Measurements from ENCODE around the gene RPGR. TPM values are rescaled to one million over a fixed set of nuclear protein-coding genes. Genes with fewer than 3 reads are reported as not detected.

Gene RPGR
- total RNA-seq, 1 experiment from 2014 or later, result 10.4 TPM

DNA sequence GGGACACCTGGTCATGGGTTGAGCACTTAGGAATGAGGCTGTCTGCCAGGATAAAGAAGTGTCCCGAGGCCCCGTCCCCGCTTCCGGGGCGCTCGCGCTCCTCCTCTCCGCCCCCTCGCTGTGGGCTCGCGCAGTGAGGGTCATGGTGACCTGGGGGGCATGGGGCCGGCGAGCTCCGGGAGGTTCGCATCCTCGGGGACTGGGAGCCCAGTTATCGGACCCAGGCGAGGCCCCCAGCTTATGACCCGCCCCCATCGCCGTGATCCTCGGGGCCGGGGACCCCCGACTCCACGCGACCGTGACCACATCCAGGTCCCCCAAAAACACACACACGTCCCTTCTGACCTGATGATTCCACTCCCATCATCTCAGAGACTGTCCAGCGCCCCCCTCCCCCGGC is 71.3 kb downstream of the RPGR start:
- TF ChIP-seq, protein P1, sequence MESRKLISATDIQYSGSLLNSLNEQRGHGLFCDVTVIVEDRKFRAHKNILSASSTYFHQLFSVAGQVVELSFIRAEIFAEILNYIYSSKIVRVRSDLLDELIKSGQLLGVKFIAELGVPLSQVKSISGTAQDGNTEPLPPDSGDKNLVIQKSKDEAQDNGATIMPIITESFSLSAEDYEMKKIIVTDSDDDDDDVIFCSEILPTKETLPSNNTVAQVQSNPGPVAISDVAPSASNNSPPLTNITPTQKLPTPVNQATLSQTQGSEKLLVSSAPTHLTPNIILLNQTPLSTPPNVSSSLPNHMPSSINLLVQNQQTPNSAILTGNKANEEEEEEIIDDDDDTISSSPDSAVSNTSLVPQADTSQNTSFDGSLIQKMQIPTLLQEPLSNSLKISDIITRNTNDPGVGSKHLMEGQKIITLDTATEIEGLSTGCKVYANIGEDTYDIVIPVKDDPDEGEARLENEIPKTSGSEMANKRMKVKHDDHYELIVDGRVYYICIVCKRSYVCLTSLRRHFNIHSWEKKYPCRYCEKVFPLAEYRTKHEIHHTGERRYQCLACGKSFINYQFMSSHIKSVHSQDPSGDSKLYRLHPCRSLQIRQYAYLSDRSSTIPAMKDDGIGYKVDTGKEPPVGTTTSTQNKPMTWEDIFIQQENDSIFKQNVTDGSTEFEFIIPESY (IDR thresholded peaks at IDR 0.05; ENCODE audit: extremely low read depth, insufficient replicate concordance, low read length), result no peak
- TF ChIP-seq RAD21 (IDR thresholded peaks at IDR 0.05; ENCODE audit: low read depth) (no peak), POLR2A (IDR thresholded peaks at IDR 0.05; ENCODE audit: borderline replicate concordance, extremely low read depth, insufficient read depth, insufficient read length) (no peak), SP1 (IDR thresholded peaks at IDR 0.05; ENCODE audit: low read depth) (no peak), ZFX (IDR thresholded peaks at IDR 0.05) (no peak), CBX3 (IDR thresholded peaks at IDR 0.05; ENCODE audit: low read depth) (no peak), EZH2phosphoT487 (IDR thresholded peaks at IDR 0.05; ENCODE audit: borderline replicate concordance) (no peak), ATF3 (IDR thresholded peaks at IDR 0.05) (no peak)
- TF ChIP-seq, protein P2, sequence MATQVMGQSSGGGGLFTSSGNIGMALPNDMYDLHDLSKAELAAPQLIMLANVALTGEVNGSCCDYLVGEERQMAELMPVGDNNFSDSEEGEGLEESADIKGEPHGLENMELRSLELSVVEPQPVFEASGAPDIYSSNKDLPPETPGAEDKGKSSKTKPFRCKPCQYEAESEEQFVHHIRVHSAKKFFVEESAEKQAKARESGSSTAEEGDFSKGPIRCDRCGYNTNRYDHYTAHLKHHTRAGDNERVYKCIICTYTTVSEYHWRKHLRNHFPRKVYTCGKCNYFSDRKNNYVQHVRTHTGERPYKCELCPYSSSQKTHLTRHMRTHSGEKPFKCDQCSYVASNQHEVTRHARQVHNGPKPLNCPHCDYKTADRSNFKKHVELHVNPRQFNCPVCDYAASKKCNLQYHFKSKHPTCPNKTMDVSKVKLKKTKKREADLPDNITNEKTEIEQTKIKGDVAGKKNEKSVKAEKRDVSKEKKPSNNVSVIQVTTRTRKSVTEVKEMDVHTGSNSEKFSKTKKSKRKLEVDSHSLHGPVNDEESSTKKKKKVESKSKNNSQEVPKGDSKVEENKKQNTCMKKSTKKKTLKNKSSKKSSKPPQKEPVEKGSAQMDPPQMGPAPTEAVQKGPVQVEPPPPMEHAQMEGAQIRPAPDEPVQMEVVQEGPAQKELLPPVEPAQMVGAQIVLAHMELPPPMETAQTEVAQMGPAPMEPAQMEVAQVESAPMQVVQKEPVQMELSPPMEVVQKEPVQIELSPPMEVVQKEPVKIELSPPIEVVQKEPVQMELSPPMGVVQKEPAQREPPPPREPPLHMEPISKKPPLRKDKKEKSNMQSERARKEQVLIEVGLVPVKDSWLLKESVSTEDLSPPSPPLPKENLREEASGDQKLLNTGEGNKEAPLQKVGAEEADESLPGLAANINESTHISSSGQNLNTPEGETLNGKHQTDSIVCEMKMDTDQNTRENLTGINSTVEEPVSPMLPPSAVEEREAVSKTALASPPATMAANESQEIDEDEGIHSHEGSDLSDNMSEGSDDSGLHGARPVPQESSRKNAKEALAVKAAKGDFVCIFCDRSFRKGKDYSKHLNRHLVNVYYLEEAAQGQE (IDR thresholded peaks at IDR 0.05; ENCODE audit: low read depth), result no peak
- peaks cover 0 to 4% of the 10 kb centered on the region in 2 experiments; a peak in 2 of 4 replicates for H3K4me1 ChIP-seq (ENCODE audit: control insufficient read depth in 1 of 2, insufficient read depth in 2 of 2, low read length in 2 of 2)
- intact Hi-C loops (cut with micrococcal nuclease), result no loop called here
- no peak for DNase-seq (ENCODE audit: low read depth, low spot score)
- no TSS peak for BruUV-seq (replicated peaks)
- no peak overlapping the region for H3K9ac ChIP-seq (ENCODE audit: low read length)
- H3K36me3 ChIP-seq (ENCODE audit: control insufficient read depth in 1 of 2, insufficient read depth in 2 of 2, low read length in 2 of 2), result no peaks in the 10 kb centered on the region
- no peak overlapping the region for H2AFZ ChIP-seq (ENCODE audit: low read depth, low read length, poor library complexity, severe bottlenecking)
- H3K9me3 ChIP-seq (ENCODE audit: control insufficient read depth in 1 of 2, insufficient read depth in 1 of 2, low read depth in 1 of 2, low read length in 2 of 2), result no peaks in the 10 kb centered on the region
- no peaks in the 10 kb centered on the region for H3K27me3 ChIP-seq (ENCODE audit: insufficient read depth, low read length)
- H4K20me1 ChIP-seq (ENCODE audit: insufficient read depth), result no peaks in the 10 kb centered on the region
- H3K4me2 ChIP-seq (ENCODE audit: low read length), result no peak overlapping the region
- ATAC-seq, result no peak
- no peaks in the 10 kb centered on the region for H3K79me2 ChIP-seq (ENCODE audit: insufficient read depth, low read length)
- ChIA-PET POLR2A (no interaction called here), RAD21 (ENCODE audit: low non-redundant PET in 1 of 2, low total read pairs in 2 of 2, uncharacterized antibody in 2 of 2, unreplicated experiment in 2 of 2) (no interaction called here), CTCF (no interaction called here)
- H3K4me3 ChIP-seq (replicated peaks in 1 of 2; ENCODE audit: low read depth in 1 of 2, low read length in 2 of 2), result no peak overlapping the region
- no peaks in the 10 kb centered on the region for H3K9me2 ChIP-seq (ENCODE audit: insufficient read depth)
- no peak overlapping the region for H3K27ac ChIP-seq (ENCODE audit: low read depth, low read length)
